DOHH2 (cell line): ENCODE data around the gene SLC38A1.

Source experiments
- H3F3A ChIP-seq: fragments of 200-600 bp; sonication (generic), shearing (Covaris generic); 2 replicates; pipeline ENCODE4 v1.6.0; 2016; ENCODE audit warnings: antibody characterized with exemption, mild to moderate bottlenecking; ENCODE audit not compliant: control insufficient read depth, insufficient read depth
- H3K27ac ChIP-seq: fragments of 200-600 bp; sonication (generic); 2 replicates; pipeline ENCODE4 v1.5.1; 2014; ENCODE audit warnings: low read depth, mild to moderate bottlenecking, low read length, moderate library complexity
- H3K27me3 ChIP-seq: fragments of 200-600 bp; sonication (generic); 2 replicates; pipeline ENCODE4 v1.6.1; 2014; ENCODE audit warnings: mild to moderate bottlenecking, low read length, mixed read lengths; ENCODE audit not compliant: control insufficient read depth
- H3K36me3 ChIP-seq: fragments of 200-600 bp; sonication (generic); 2 replicates; pipeline ENCODE4 v1.6.1; 2014; ENCODE audit warnings: mild to moderate bottlenecking, low read length, moderate library complexity, mixed read lengths; ENCODE audit not compliant: control insufficient read depth
- H3K4me1 ChIP-seq: fragments of 200-600 bp; sonication (generic); 2 replicates; pipeline ENCODE4 v1.6.1; 2014; ENCODE audit warnings: mild to moderate bottlenecking, low read length, mixed read lengths; ENCODE audit not compliant: control insufficient read depth
- H3K4me2 ChIP-seq: fragments of 200-600 bp; sonication (generic); 2 replicates; pipeline ENCODE4 v1.6.0; 2014; ENCODE audit warnings: mild to moderate bottlenecking, low read length, moderate library complexity
- H3K4me3 ChIP-seq: fragments of 200-600 bp; sonication (generic); 2 replicates; pipeline ENCODE4 v1.5.1; 2014; ENCODE audit warnings: mild to moderate bottlenecking, low read length, mixed read lengths
- H3K79me2 ChIP-seq: fragments of 200-600 bp; sonication (generic); 2 replicates; pipeline ENCODE4 v1.6.1; 2014; ENCODE audit warnings: mild to moderate bottlenecking, low read length, mixed read lengths; ENCODE audit not compliant: control insufficient read depth
- H3K9me2 ChIP-seq: fragments of 200-600 bp; sonication (generic); replicated peaks from 2 replicates; pipeline ENCODE4 v1.6.1; 2014; ENCODE audit warnings: mild to moderate bottlenecking, low read length, mixed read lengths; ENCODE audit not compliant: control insufficient read depth
- H3K9me3 ChIP-seq: fragments of 200-600 bp; sonication (generic); 2 replicates; pipeline ENCODE4 v1.6.1; 2014; ENCODE audit warnings: antibody characterized with exemption, low read length, mixed read lengths; ENCODE audit not compliant: control insufficient read depth, insufficient read depth
- H4K20me1 ChIP-seq: fragments of 200-600 bp; sonication (generic); 2 replicates; pipeline ENCODE4 v1.6.0; 2014; ENCODE audit warnings: low read depth, mild to moderate bottlenecking, antibody characterized with exemption, low read length, moderate library complexity; ENCODE audit not compliant: control insufficient read depth, insufficient read depth
- CTCF ChIP-seq: fragments of 200-600 bp; sonication (generic); IDR thresholded peaks from one replicate; pipeline ENCODE4 v1.5.1; 2014; ENCODE audit warnings: antibody characterized with exemption, mild to moderate bottlenecking, low read depth, low read length; ENCODE audit not compliant: poor library complexity, severe bottlenecking
- EZH2phosphoT487 ChIP-seq: fragments of 200-600 bp; sonication (generic); IDR thresholded peaks from 2 replicates; pipeline ENCODE4 v1.6.1; 2017; ENCODE audit warnings: borderline replicate concordance, mild to moderate bottlenecking, antibody characterized with exemption, low read length, moderate library complexity, mixed read lengths

Gene SLC38A1

GRCh38 chr12:46223047-46223446 is 45.8 kb downstream of the SLC38A1 start:
- no peaks in the 10 kb centered on the region for H3K27me3 ChIP-seq
- H3K4me2 ChIP-seq = no peak overlapping the region
- no peak overlapping the region for H3K27ac ChIP-seq
- peaks cover 69% of the 10 kb centered on the region for H3K79me2 ChIP-seq
- peaks cover 9% of the 10 kb centered on the region for H4K20me1 ChIP-seq
- H3K36me3 ChIP-seq = peaks cover 98% of the 10 kb centered on the region
- peaks cover 3% of the 10 kb centered on the region; the same call in 1 of the 2 replicates for H3F3A ChIP-seq
- peaks cover 41% of the 10 kb centered on the region for H3K4me1 ChIP-seq
- TF ChIP-seq CTCF (no peak), EZH2phosphoT487 (no peak)
- H3K9me2 ChIP-seq = no peaks in the 10 kb centered on the region
- no peak overlapping the region for H3K4me3 ChIP-seq
- no peaks in the 10 kb centered on the region for H3K9me3 ChIP-seq

GRCh38 chr12:46222636-46223035 is 46.2 kb downstream of the SLC38A1 start:
- H3K9me2 ChIP-seq = no peaks in the 10 kb centered on the region
- no peak overlapping the region for H3K4me2 ChIP-seq
- peaks cover 3% of the 10 kb centered on the region; the same call in 1 of the 2 replicates for H3F3A ChIP-seq
- H3K79me2 ChIP-seq = peaks cover 69% of the 10 kb centered on the region
- peaks cover 11% of the 10 kb centered on the region for H4K20me1 ChIP-seq
- no peaks in the 10 kb centered on the region for H3K9me3 ChIP-seq
- peaks cover 45% of the 10 kb centered on the region for H3K4me1 ChIP-seq
- H3K27me3 ChIP-seq = no peaks in the 10 kb centered on the region
- no peak overlapping the region for H3K27ac ChIP-seq
- peaks cover 97% of the 10 kb centered on the region for H3K36me3 ChIP-seq
- TF ChIP-seq EZH2phosphoT487 (no peak), CTCF (no peak)
- H3K4me3 ChIP-seq = no peak overlapping the region

GRCh38 chr12:46221255-46222128 is 47.4 kb downstream of the SLC38A1 start:
- Histone ChIP-seq H3K79me2 (peaks cover 70% of the 10 kb centered on the region), H3F3A (peaks cover 3% of the 10 kb centered on the region; the same call in 1 of the 2 replicates), H3K4me3 (no peak overlapping the region), H3K4me1 (peaks cover 56% of the 10 kb centered on the region), H4K20me1 (peaks cover 11% of the 10 kb centered on the region), H3K9me3 (no peaks in the 10 kb centered on the region), H3K27ac (no peak overlapping the region), H3K4me2 (no peak overlapping the region), H3K9me2 (no peaks in the 10 kb centered on the region), H3K36me3 (peaks cover 97% of the 10 kb centered on the region), H3K27me3 (no peaks in the 10 kb centered on the region)
- TF ChIP-seq CTCF = no peak
- TF ChIP-seq EZH2phosphoT487 = no peak
